Jurkat, Clone E6-1 (cell line): ENCODE data around the gene L2HGDH.

Experiments
- DNase-seq: peaks from one replicate; pipeline ENCODE4 v3.0.0-alpha.2; 2011; ENCODE audit warnings: low read depth, low spot score
- H3K4me3 ChIP-seq: 2 replicates; pipeline ENCODE4 v1.5.1; 2011; ENCODE audit warnings: mild to moderate bottlenecking, low read length, control low read depth, moderate library complexity

Gene L2HGDH

GRCh38 chr14:50237427-50237826 lies 74.6 kb downstream of the L2HGDH start:
- no peak for DNase-seq
- no peak overlapping the region for H3K4me3 ChIP-seq

GRCh38 chr14:50233951-50234250 lies 78.1 kb downstream of the L2HGDH start:
- no peak for DNase-seq
- H3K4me3 ChIP-seq, result no peak overlapping the region

- DNase-seq, result no peak
- H3K4me3 ChIP-seq, result no peak overlapping the region
Measured at GRCh38 chr14:50233166-50233950, 78.7 kb downstream of the L2HGDH start.

- peak overlapping the region; percentile 79 for H3K4me3 ChIP-seq
- no peak for DNase-seq
Measured at GRCh38 chr14:50232276-50232642, 79.8 kb downstream of the L2HGDH start.

GRCh38 chr14:50231475-50232275 lies 80.4 kb downstream of the L2HGDH start, which contains the start of gene SOS2:
TSS of gene SOS2 (minus strand) at chr14:50231578. CDS start at chr14:50231283, 295 bp downstream.
- peak within 1 kb of the TSS; percentile 79 for H3K4me3 ChIP-seq
- DNase-seq, result peak; percentile 44

GRCh38 chr14:50230701-50231474 lies 81.1 kb downstream of the L2HGDH start:
- DNase-seq, result peak; percentile 18
- H3K4me3 ChIP-seq, result peak overlapping the region; percentile 79

- peak; percentile 11 for DNase-seq
- peak overlapping the region; percentile 79 for H3K4me3 ChIP-seq
Measured at GRCh38 chr14:50230401-50230700, 81.7 kb downstream of the L2HGDH start.

GRCh38 chr14:50229681-50230080 lies 82.3 kb downstream of the L2HGDH start:
- no peak overlapping the region for H3K4me3 ChIP-seq
- no peak for DNase-seq

GRCh38 chr14:50228313-50228712 lies 83.7 kb downstream of the L2HGDH start:
- H3K4me3 ChIP-seq, result no peak overlapping the region
- DNase-seq, result no peak

- H3K4me3 ChIP-seq, result no peak overlapping the region
Measured at GRCh38 chr14:50225974-50226297, 86.1 kb downstream of the L2HGDH start.

GRCh38 chr14:50225067-50225973 lies 86.7 kb downstream of the L2HGDH start:
- no peak overlapping the region for H3K4me3 ChIP-seq
- no peak for DNase-seq

More at GRCh38 chr14:50225974-50226297, 86.1 kb downstream of the L2HGDH start:
- DNase-seq, result peak; percentile 5

- no peak for DNase-seq
- no peak overlapping the region for H3K4me3 ChIP-seq
Measured at GRCh38 chr14:50222055-50222613, 89.9 kb downstream of the L2HGDH start.

GRCh38 chr14:50218501-50218900 lies 93.5 kb downstream of the L2HGDH start:
- H3K4me3 ChIP-seq, result no peak overlapping the region
- DNase-seq, result no peak

- no peak overlapping the region for H3K4me3 ChIP-seq
- DNase-seq, result no peak
Measured at GRCh38 chr14:50215416-50215815, 96.6 kb downstream of the L2HGDH start.

- no peak for DNase-seq
- no peak overlapping the region for H3K4me3 ChIP-seq
Measured at GRCh38 chr14:50213795-50214194, 98.2 kb downstream of the L2HGDH start.

- H3K4me3 ChIP-seq, result no peak overlapping the region
- no peak for DNase-seq
Measured at GRCh38 chr14:50212726-50213125, 99.3 kb downstream of the L2HGDH start.

GRCh38 chr14:50210074-50210473 lies 102.0 kb downstream of the L2HGDH start:
- DNase-seq, result no peak
- no peak overlapping the region for H3K4me3 ChIP-seq

- H3K4me3 ChIP-seq, result no peak overlapping the region
- no peak for DNase-seq
Measured at GRCh38 chr14:50198499-50198898, 113.5 kb downstream of the L2HGDH start.

GRCh38 chr14:50191499-50191898 lies 120.5 kb downstream of the L2HGDH start:
- no peak overlapping the region for H3K4me3 ChIP-seq
- DNase-seq, result no peak
